CD4-positive, alpha-beta T cell treated with Interleukin-15 for 1 hour (primary cell): ENCODE measurements around the gene GPI.
"Not testable (repeated sequence)": the region's sequence is repeated elsewhere in the genome, so short reads cannot be mapped to it uniquely, and the experiment has no call there.

ENCODE experiments used
- DNase-seq: peaks from one replicate; pipeline ENCODE4 v3.0.0-alpha.2; 2020

Gene GPI

DNA sequence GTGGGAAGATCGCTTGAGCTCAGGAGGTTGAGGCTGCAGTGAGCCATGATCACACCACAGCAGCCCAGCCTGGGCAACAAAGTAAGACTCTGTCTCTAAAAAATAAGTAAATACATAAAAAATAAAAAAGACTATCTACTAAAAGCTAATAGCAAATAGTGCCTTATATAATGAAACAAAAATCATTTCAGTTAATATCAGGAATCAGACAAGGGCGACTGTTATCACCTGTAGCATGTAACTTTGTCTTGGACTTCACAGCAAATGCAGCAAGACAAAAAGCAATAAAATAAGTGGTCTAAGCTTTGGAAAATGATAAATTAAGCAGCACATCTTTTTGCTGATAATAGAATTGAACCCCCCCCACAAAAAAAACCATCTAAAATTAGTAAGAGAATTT lies 21.2 kb upstream of the GPI start:
- no peak for DNase-seq

DNA sequence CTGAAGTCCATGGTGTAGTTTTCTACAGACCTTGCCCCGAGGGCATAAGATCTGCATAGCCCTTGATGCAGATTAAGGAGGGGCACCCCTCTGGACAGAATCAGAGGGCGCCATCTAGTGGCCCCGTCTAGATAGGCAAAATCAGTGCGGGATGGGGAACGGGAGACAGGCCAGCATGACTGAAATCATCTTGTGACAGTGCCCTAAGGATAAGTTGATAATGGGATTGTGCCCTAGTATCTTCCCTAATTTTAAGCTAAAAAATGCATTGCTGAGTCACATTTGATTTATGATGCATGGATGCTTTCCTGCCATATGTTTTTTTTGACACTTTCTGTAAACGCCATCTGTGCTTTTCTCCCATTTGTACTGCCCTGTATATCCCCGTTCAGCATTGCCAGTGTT lies 19.0 kb upstream of the GPI start:
- peak; percentile 56 for DNase-seq

- no peak for DNase-seq
Observed at GRCh38 chr19:34347561-34348165, 17.3 kb upstream of the GPI start.

GRCh38 chr19:34348899-34349487 lies 16.0 kb upstream of the GPI start:
- no peak for DNase-seq

DNA sequence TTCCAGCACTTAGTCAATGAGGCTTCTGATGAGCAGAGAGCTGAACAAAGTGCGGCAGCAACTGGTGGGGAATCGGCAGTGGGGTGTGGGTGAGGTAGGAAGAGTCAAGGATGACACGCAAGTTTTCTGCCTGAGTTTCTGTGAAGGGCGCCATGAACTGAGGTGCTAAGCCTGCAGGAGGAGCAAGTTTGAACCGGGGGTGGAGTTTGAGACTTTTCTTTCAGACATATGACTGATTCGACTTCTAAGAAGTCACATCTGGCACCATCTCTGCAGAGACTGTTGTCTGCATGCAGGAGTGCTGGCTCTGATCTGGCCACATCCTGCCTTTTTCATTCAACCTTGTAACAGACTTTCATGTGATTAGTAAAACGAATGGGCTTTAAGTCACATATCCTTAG lies 14.8 kb upstream of the GPI start:
- peak; percentile 82 for DNase-seq

GRCh38 chr19:34351382-34351826 lies 13.6 kb upstream of the GPI start:
- DNase-seq, result no peak

DNA sequence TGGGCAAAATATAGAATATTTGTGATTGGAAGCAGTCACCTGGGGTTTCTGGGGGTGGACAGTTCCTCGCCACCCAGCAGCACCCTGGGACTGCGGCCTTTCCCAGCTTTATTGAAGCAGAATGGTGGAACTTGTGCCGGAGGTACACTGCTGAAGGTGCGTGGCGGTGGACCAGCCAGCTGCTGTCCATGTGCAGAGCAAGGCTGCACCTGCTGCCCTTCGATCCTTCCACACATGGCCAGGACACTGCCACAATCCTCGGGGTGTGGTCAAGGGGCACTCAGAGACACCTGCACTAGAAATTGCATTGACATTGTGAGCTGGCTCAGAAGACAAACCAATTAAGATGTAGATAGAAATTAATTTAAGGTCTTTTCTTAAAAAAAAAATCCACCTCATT lies 11.4 kb upstream of the GPI start:
- no peak for DNase-seq

GRCh38 chr19:34355201-34355600 lies 9.8 kb upstream of the GPI start:
- no peak for DNase-seq

GRCh38 chr19:34356875-34357274 lies 8.1 kb upstream of the GPI start:
- DNase-seq, result no peak

DNA sequence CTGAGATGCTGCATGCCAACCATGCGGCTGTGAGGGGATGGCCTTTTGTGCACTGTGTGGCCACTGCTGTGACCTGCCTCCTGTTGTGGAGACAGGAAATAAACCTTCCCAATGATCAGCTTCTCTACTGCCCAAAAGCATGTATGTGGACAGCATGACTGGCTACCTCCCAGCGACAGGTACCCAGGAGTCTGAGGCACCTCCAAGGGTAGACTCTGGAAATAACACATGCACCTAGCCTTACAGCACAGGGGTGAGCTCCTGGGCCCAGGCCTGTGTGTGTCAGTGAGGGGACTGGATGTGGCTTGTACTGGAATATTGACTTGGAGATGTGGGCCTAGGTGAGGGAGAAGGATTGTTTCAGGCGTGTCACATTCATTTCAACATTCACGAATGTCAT lies 7.6 kb upstream of the GPI start:
- DNase-seq, result no peak

DNA sequence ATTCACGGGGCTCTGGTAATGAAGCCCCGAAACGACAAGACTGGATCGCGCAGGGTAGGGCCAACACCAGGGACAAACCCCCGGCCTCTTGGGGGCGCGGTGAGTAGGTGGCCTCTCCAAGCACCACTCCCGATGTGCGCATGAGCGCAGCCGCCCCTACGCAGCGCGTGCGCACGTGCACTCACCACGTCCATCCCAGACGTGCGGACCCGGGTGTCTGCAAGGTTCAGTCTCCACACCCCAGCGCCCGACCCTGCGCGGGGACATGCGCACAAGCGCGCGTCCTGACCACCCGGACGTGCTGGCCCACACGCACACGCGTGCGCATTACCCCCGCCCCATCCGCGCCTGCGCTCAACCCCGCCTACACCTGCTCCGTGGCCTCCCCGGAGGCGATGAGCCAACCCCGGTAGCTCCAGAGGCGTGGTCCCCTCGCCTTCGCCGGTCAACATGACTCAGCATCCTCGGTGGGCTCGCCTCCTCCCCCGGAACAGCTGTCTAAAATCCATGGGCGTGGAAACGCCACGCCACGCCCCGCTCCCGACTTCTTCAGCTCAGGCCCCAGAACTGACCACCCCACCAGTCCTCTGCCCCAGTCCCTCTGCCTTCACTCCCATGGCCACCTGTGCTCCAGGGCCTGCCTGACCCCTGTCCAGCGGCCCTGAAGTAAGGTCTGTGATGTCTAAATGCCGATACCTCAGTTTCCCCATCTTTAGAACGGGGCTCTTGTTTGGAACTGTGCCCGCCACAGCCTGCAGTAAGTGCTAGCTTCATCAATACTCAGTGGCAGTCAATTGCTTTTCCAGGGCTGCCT lies 5.6 kb upstream of the GPI start:
- DNase-seq, result peak; percentile 99

DNA sequence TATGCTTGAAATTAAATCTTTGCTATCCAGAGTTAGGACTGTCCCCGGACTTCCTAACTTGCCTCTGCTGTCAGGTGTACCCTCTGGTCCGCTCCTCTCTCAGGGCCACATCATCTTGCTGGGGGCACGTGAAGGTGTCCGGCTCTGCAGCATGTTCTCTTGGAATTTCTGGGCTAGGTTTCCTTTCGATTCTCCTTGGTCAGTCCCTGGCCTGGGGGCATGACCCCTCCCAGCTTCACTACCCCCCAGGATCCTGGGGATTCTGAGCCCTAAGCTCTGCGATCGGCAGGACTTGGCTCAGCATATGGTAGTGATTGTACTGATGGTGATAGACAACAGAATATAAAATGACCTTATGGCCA lies 5.1 kb upstream of the GPI start:
- no peak for DNase-seq

- DNase-seq, result no peak
Observed at GRCh38 chr19:34360354-34360909, 4.6 kb upstream of the GPI start.

DNA sequence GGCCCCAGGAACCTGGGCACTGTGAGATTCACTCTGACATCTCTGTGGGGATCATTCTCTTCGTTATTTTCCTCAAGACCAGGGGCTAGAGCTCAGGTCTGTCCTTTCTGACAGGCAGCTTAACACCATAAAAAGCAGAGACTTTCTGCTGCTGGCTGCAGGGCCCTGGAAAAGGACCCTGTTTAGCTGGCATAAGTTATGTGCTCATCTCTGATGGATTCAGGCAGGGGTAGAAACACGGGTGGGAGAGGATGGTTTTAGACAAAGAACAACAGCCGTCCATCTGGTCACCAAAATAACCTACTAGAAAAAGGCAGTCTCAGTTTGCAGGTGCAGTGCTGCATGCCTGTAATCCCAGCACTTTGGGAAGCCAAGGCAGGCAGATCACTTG lies 2.3 kb upstream of the GPI start:
- no peak for DNase-seq

- no peak for DNase-seq
Observed at GRCh38 chr19:34363094-34363493, 1.9 kb upstream of the GPI start.

GRCh38 chr19:34363930-34364329 lies 1.1 kb upstream of the GPI start:
- no peak for DNase-seq

- no peak for DNase-seq
Observed at GRCh38 chr19:34364462-34364829, 550 bp upstream of the GPI start.

GRCh38 chr19:34365463-34366401 lies 736 bp downstream of the GPI start:
- DNase-seq, result no peak

GRCh38 chr19:34366738-34367623 lies 2.0 kb downstream of the GPI start:
- DNase-seq, result no peak

- DNase-seq, result no peak
Observed at GRCh38 chr19:34367624-34367957, 2.6 kb downstream of the GPI start.

GRCh38 chr19:34368338-34368737 lies 3.3 kb downstream of the GPI start:
- DNase-seq, result no peak

DNA sequence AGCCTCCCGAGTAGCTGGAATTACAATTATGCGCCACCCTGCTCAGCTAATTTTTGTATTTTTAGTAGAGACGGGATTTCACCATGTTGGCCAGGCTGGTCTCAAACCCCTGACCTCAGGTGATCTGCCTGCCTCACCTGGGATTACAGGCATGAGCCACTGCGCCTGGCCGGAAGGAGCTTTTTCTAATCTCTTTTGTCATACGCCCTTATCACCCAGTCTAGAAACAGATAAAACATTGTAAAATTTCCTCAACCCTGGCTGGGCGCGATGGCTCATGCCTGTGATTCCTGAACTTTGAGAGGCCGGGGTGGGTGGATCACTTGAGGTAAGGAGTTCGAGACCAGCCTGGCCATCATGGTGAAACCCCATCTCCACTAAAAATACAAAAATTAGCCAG lies 4.2 kb downstream of the GPI start:
- not testable (repeated sequence) for DNase-seq
